Left forelimb (tissue), 1 donor: ENCODE data around the gene ERBB4.

Experiments
- DNase-seq: peaks from one replicate; pipeline ENCODE4 v3.0.0-alpha.2; 2018; ENCODE audit warnings: low spot score

Gene ERBB4

GRCh38 chr2:211331736-211332135 is 1206.9 kb downstream of the ERBB4 start:
- DNase-seq, result no peak

GRCh38 chr2:211329882-211330281 is 1208.7 kb downstream of the ERBB4 start:
- DNase-seq, result no peak

- no peak for DNase-seq
Measured at GRCh38 chr2:211329421-211329820, 1209.2 kb downstream of the ERBB4 start.

- DNase-seq, result no peak
Measured at GRCh38 chr2:211328126-211328525, 1210.5 kb downstream of the ERBB4 start.
